Calu3 (cell line): ENCODE data around the gene FHIT. TPM values are rescaled to one million over a fixed set of nuclear protein-coding genes. Genes with fewer than 3 reads are reported as not detected.

Experiments
- BruUV-seq: library from RNA; stranded (reverse); fragments of 400-500 nt; replicated peaks from 2 replicates; lab custom pipeline; 2021; lab: Mats Ljungman, UMichigan
- CTCF ChIA-PET: fragments of 300-600 bp; sonication (Branson Sonifier 250); formaldehyde crosslinking; loops from one replicate; lab custom pipeline; 2022; ENCODE audit warnings: antibody characterized with exemption; lab: Charles Lee
- DNase-seq: peaks from one replicate; pipeline ENCODE4 v3.0.0; 2022
- H3K27ac Mint-ChIP-seq: one replicate; pipeline ENCODE4 v1.8.0; 2022; ENCODE audit warnings: mixed read lengths; ENCODE audit not compliant: unreplicated experiment
- H3K27me3 Mint-ChIP-seq: one replicate; pipeline ENCODE4 v1.8.0; 2022; ENCODE audit warnings: mixed read lengths; ENCODE audit not compliant: unreplicated experiment
- H3K36me3 Mint-ChIP-seq: one replicate; pipeline ENCODE4 v1.8.0; 2022; ENCODE audit warnings: mild to moderate bottlenecking, moderate library complexity, mixed read lengths; ENCODE audit not compliant: insufficient read depth, unreplicated experiment
- H3K4me1 Mint-ChIP-seq: one replicate; pipeline ENCODE4 v1.8.0; 2022; ENCODE audit warnings: mild to moderate bottlenecking, low read depth, mixed read lengths; ENCODE audit not compliant: unreplicated experiment
- H3K4me3 Mint-ChIP-seq: one replicate; pipeline ENCODE4 v1.8.0; 2022; ENCODE audit warnings: mild to moderate bottlenecking, low read depth, moderate library complexity, mixed read lengths; ENCODE audit not compliant: unreplicated experiment
- H3K9me3 Mint-ChIP-seq: one replicate; pipeline ENCODE4 v1.8.0; 2022; ENCODE audit warnings: low read depth, mixed read lengths; ENCODE audit not compliant: unreplicated experiment
- CTCF ChIP-seq: fragments of 200-600 bp; IDR thresholded peaks from one replicate; pipeline ENCODE4 v1.8.0; 2022; ENCODE audit warnings: antibody characterized with exemption; ENCODE audit not compliant: unreplicated experiment
- intact Hi-C: fragments of 100-400 bp; cut with micrococcal nuclease; formaldehyde crosslinking; loops from one replicate; pipeline ENCODE4 v1.10.0; 2022; ENCODE audit not compliant: unreplicated experiment
- total RNA-seq: library from RNA; stranded (reverse); gene quantifications from 2 replicates; pipeline ENCODE4 v1.2.3, GENCODE V29; 2022

The FHIT gene
- total RNA-seq, 1 experiment from 2014 or later, result 6.2 TPM

- H3K4me3 Mint-ChIP-seq, result no peak overlapping the region
- peaks cover 3% of the 10 kb centered on the region for H3K9me3 Mint-ChIP-seq
- H3K27me3 Mint-ChIP-seq, result no peaks in the 10 kb centered on the region
- BruUV-seq, result no TSS peak
- H3K36me3 Mint-ChIP-seq, result no peaks in the 10 kb centered on the region
- CTCF ChIA-PET, result no interaction called here
- intact Hi-C loops, result no loop called here
- DNase-seq, result no peak
- no peaks in the 10 kb centered on the region for H3K4me1 Mint-ChIP-seq
- H3K27ac Mint-ChIP-seq, result no peak overlapping the region
- TF ChIP-seq CTCF, result no peak
Observed at GRCh38 chr3:60094392-60094947, 1156.8 kb downstream of the FHIT start.

- no peaks in the 10 kb centered on the region for H3K4me1 Mint-ChIP-seq
- no TSS peak for BruUV-seq
- intact Hi-C loops, result no loop called here
- no peak for DNase-seq
- peaks cover 6% of the 10 kb centered on the region for H3K9me3 Mint-ChIP-seq
- CTCF ChIA-PET, result interaction anchor here (0.7 kb wide), 1 partner anchor 84 kb away, joined by 3 read pairs; no protein-coding TSS in a partner anchor
- no peaks in the 10 kb centered on the region for H3K27me3 Mint-ChIP-seq
- no peak overlapping the region for H3K4me3 Mint-ChIP-seq
- no peaks in the 10 kb centered on the region for H3K36me3 Mint-ChIP-seq
- TF ChIP-seq CTCF, result no peak
- H3K27ac Mint-ChIP-seq, result no peak overlapping the region
Observed at GRCh38 chr3:60090548-60090947, 1160.7 kb downstream of the FHIT start.

GRCh38 chr3:60086811-60087210 is 1164.4 kb downstream of the FHIT start:
- intact Hi-C loops, result no loop called here
- H3K27ac Mint-ChIP-seq, result no peak overlapping the region
- H3K4me1 Mint-ChIP-seq, result no peaks in the 10 kb centered on the region
- BruUV-seq, result no TSS peak
- no peaks in the 10 kb centered on the region for H3K27me3 Mint-ChIP-seq
- no peak for DNase-seq
- no peak overlapping the region for H3K4me3 Mint-ChIP-seq
- CTCF ChIA-PET, result no interaction called here
- H3K9me3 Mint-ChIP-seq, result peaks cover 8% of the 10 kb centered on the region
- H3K36me3 Mint-ChIP-seq, result no peaks in the 10 kb centered on the region
- TF ChIP-seq CTCF, result no peak

GRCh38 chr3:60085649-60086048 is 1165.6 kb downstream of the FHIT start:
- BruUV-seq, result no TSS peak
- peaks cover 10% of the 10 kb centered on the region for H3K9me3 Mint-ChIP-seq
- H3K27me3 Mint-ChIP-seq, result no peaks in the 10 kb centered on the region
- DNase-seq, result no peak
- H3K4me1 Mint-ChIP-seq, result peaks cover 10% of the 10 kb centered on the region
- intact Hi-C loops, result no loop called here
- no peaks in the 10 kb centered on the region for H3K36me3 Mint-ChIP-seq
- no peak overlapping the region for H3K4me3 Mint-ChIP-seq
- TF ChIP-seq CTCF, result no peak
- CTCF ChIA-PET, result no interaction called here
- no peak overlapping the region for H3K27ac Mint-ChIP-seq
